SK-N-SH (cell line): ENCODE results near the gene TRIP10. TPM values are rescaled to one million over a fixed set of nuclear protein-coding genes. Genes with fewer than 3 reads are reported as not detected.
"Not testable (repeated sequence)": the region's sequence is repeated elsewhere in the genome, so short reads cannot be mapped to it uniquely, and the experiment has no call there.

ENCODE experiments used
- CTCF ChIA-PET: fragments of 300-600, 350-600 bp; formaldehyde crosslinking; extraction: SDS; loops from one replicate; lab custom pipeline; 2021; lab: Yijun Ruan, JAX
- POLR2A ChIA-PET: fragments of 350-600 bp; sonication (Branson Sonifier 250); formaldehyde crosslinking; extraction: SDS; loops from one replicate; lab custom pipeline; 2020; ENCODE audit warnings: antibody characterized with exemption, inconsistent platforms; lab: Yijun Ruan, JAX
- DNase-seq: peaks from one replicate; pipeline ENCODE4 v3.0.0; 2012
- H2AFZ ChIP-seq: fragments of 200-600 bp; sonication (generic); 2 replicates; pipeline ENCODE4 v1.8.1; 2016; ENCODE audit warnings: antibody characterized with exemption, mild to moderate bottlenecking, low read depth
- H3F3A ChIP-seq: fragments of 200-600 bp; sonication (generic); replicated peaks from 2 replicates; pipeline ENCODE3; 2016; ENCODE audit warnings: antibody characterized with exemption, mild to moderate bottlenecking; ENCODE audit not compliant: insufficient read depth
- H3K27ac ChIP-seq, 2 experiments: fragments of 200-500 bp in 1 of 2; fragments of 200-600 bp in 1 of 2; sonication (Bioruptor generic) in 1 of 2; sonication (generic), shearing (Covaris generic) in 1 of 2; 2 replicates each; pipeline versions ENCODE4 v1.5.1 to v1.6.1; 2014 to 2016; ENCODE audit warnings: low read depth in 2 of 2, inconsistent platforms in 1 of 2, low read length in 1 of 2, mild to moderate bottlenecking in 1 of 2, mixed read lengths in 1 of 2
- H3K27me3 ChIP-seq: fragments of 200-600 bp; sonication (generic), shearing (Covaris generic); 2 replicates; pipeline ENCODE4 v1.6.1; 2016; ENCODE audit warnings: mixed run types; ENCODE audit not compliant: insufficient read depth
- H3K36me3 ChIP-seq, 2 experiments: fragments of 200-500 bp in 1 of 2; fragments of 200-600 bp in 1 of 2; sonication (Bioruptor generic) in 1 of 2; sonication (generic) in 1 of 2; replicated peaks in 1 of 2; 2 replicates each; pipeline versions ENCODE3 to v1.5.1; 2014 to 2016; ENCODE audit warnings: low read length in 1 of 2, mild to moderate bottlenecking in 1 of 2; ENCODE audit not compliant: insufficient read depth in 2 of 2, control insufficient read depth in 1 of 2
- H3K4me1 ChIP-seq, 2 experiments: fragments of 200-500 bp in 1 of 2; fragments of 200-600 bp in 1 of 2; sonication (Bioruptor generic) in 1 of 2; sonication (generic), shearing (Covaris generic) in 1 of 2; 2 replicates each; pipeline versions ENCODE4 v1.5.1 to v1.6.1; 2014 to 2016; ENCODE audit warnings: low read depth in 1 of 2, low read length in 1 of 2, mixed run types in 1 of 2; ENCODE audit not compliant: insufficient read depth in 2 of 2, control insufficient read depth in 1 of 2
- H3K4me2 ChIP-seq: fragments of 200-600 bp; sonication (generic), shearing (Covaris generic); 2 replicates; pipeline ENCODE4 v1.6.1; 2017; ENCODE audit warnings: mixed run types
- H3K4me3 ChIP-seq, 2 experiments: fragments of 200-500 bp in 1 of 2; fragments of 200-600 bp in 1 of 2; sonication (Bioruptor generic) in 1 of 2; sonication (generic), shearing (Covaris generic) in 1 of 2; 2 replicates each; pipeline versions ENCODE4 v1.5.1 to v1.8.1; 2014 to 2016; ENCODE audit warnings: low read depth in 2 of 2, inconsistent platforms in 1 of 2, low read length in 1 of 2, mild to moderate bottlenecking in 1 of 2, mixed read lengths in 1 of 2, moderate library complexity in 1 of 2
- H3K79me2 ChIP-seq: fragments of 200-600 bp; sonication (generic); 2 replicates; pipeline ENCODE4 v1.8.1; 2017; ENCODE audit warnings: mild to moderate bottlenecking; ENCODE audit not compliant: insufficient read depth
- H3K9ac ChIP-seq: fragments of 200-600 bp; sonication (generic); 2 replicates; pipeline ENCODE4 v1.6.1; 2017; ENCODE audit warnings: mixed run types
- H3K9me2 ChIP-seq: fragments of 200-600 bp; sonication (generic); 2 replicates; pipeline ENCODE4 v1.6.1; 2017; ENCODE audit warnings: mixed run types
- H3K9me3 ChIP-seq: fragments of 200-600 bp; sonication (generic); 2 replicates; pipeline ENCODE4 v1.6.1; 2017; ENCODE audit warnings: mixed run types, mild to moderate bottlenecking, moderate library complexity
- H4K20me1 ChIP-seq: fragments of 200-600 bp; sonication (generic); 2 replicates; pipeline ENCODE4 v1.6.1; 2017; ENCODE audit warnings: mild to moderate bottlenecking, mixed run types; ENCODE audit not compliant: insufficient read depth
- CHD2 ChIP-seq: fragments of 150-350 bp; IDR thresholded peaks from 2 replicates; pipeline ENCODE4 v1.6.1; 2018; ENCODE audit warnings: low read length; ENCODE audit not compliant: partially characterized antibody
- EP300 ChIP-seq, 2 experiments: IDR thresholded peaks; 2 replicates each; pipeline versions ENCODE4 v1.4.0 to v1.6.1; 2012; ENCODE audit warnings: borderline replicate concordance in 1 of 2, low read depth in 1 of 2, low read length in 1 of 2
- EZH2phosphoT487 ChIP-seq: fragments of 200-600 bp; sonication (generic); IDR thresholded peaks from 2 replicates; pipeline ENCODE4 v1.6.1; 2017; ENCODE audit warnings: low read depth, mixed run types, mild to moderate bottlenecking, antibody characterized with exemption, moderate library complexity, borderline replicate concordance
- FOSL2 ChIP-seq: IDR thresholded peaks from 2 replicates; pipeline ENCODE4 v1.4.0; 2012; ENCODE audit warnings: low read depth, mild to moderate bottlenecking, moderate library complexity, borderline replicate concordance
- FOXJ3 ChIP-seq: sonication (generic); formaldehyde crosslinking; IDR thresholded peaks from 2 replicates; pipeline ENCODE4 v1.5.1; 2020; ENCODE audit warnings: mild to moderate bottlenecking, missing genetic modification reagents
- FOXM1 ChIP-seq: IDR thresholded peaks from 2 replicates; pipeline ENCODE4 v1.4.0; 2012; ENCODE audit warnings: low read depth, mild to moderate bottlenecking
- MEF2A ChIP-seq: IDR thresholded peaks from 2 replicates; pipeline ENCODE4 v1.4.0; 2012; ENCODE audit warnings: low read depth, borderline replicate concordance
- MXI1 ChIP-seq: IDR thresholded peaks from 2 replicates; pipeline ENCODE4 v1.6.1; 2012; ENCODE audit warnings: mild to moderate bottlenecking, low read depth, low read length, improper control_type of control experiment
- NFIC ChIP-seq: IDR thresholded peaks from 2 replicates; pipeline ENCODE4 v1.4.0; 2012; ENCODE audit warnings: borderline replicate concordance
- RAD21 ChIP-seq: IDR thresholded peaks from 2 replicates; pipeline ENCODE4 v1.6.1; 2012; ENCODE audit warnings: mild to moderate bottlenecking, low read length
- RFX5 ChIP-seq: IDR thresholded peaks from 2 replicates; pipeline ENCODE4 v1.6.1; 2012; ENCODE audit warnings: mild to moderate bottlenecking, improper control_type of control experiment, low read length
- RXRA ChIP-seq: IDR thresholded peaks from 2 replicates; pipeline ENCODE4 v1.4.0; 2012; ENCODE audit warnings: low read depth, mild to moderate bottlenecking, borderline replicate concordance
- SIN3A ChIP-seq: IDR thresholded peaks from 2 replicates; pipeline ENCODE4 v1.6.1; 2012; ENCODE audit warnings: low read depth, mild to moderate bottlenecking, low read length, moderate library complexity, borderline replicate concordance
- SMC3 ChIP-seq: IDR thresholded peaks from 2 replicates; pipeline ENCODE4 v1.6.1; 2012; ENCODE audit warnings: low read depth, low read length, improper control_type of control experiment
- TCF12 ChIP-seq: IDR thresholded peaks from 2 replicates; pipeline ENCODE4 v1.4.0; 2012
- TEAD4 ChIP-seq: IDR thresholded peaks from 2 replicates; pipeline ENCODE4 v1.4.0; 2012; ENCODE audit warnings: mild to moderate bottlenecking, borderline replicate concordance; ENCODE audit not compliant: insufficient read depth
- YY1 ChIP-seq: IDR thresholded peaks from 2 replicates; pipeline ENCODE4 v1.4.0; 2012; ENCODE audit warnings: low read depth, mild to moderate bottlenecking
- WGBS: methylation state at CpG from one replicate; pipeline ENCODE4 v1.1.6; 2017; ENCODE audit warnings: low lambda C conversion rate; 5-methylcytosine and 5-hydroxymethylcytosine counted together
- polyA plus RNA-seq, 3 experiments: library from polyadenylated mRNA; depleted of rRNA; stranded (reverse); fragments of >200 nt; gene quantifications; 2 replicates each; pipeline ENCODE4 v1.2.3, GENCODE V29; 2012
- TF ChIP-seq, protein P1 (sequence below): IDR thresholded peaks from 2 replicates; pipeline ENCODE4 v1.4.0; 2012; ENCODE audit warnings: low read depth, borderline replicate concordance
- TF ChIP-seq, protein P2 (sequence below): IDR thresholded peaks from 2 replicates; pipeline ENCODE4 v1.6.1; 2012; ENCODE audit warnings: mild to moderate bottlenecking, low read depth, low read length, moderate library complexity

Gene TRIP10
- polyA plus RNA-seq, 1 of the 3 experiments (the other 2 are of a cell fraction), result 42.9 TPM

DNA sequence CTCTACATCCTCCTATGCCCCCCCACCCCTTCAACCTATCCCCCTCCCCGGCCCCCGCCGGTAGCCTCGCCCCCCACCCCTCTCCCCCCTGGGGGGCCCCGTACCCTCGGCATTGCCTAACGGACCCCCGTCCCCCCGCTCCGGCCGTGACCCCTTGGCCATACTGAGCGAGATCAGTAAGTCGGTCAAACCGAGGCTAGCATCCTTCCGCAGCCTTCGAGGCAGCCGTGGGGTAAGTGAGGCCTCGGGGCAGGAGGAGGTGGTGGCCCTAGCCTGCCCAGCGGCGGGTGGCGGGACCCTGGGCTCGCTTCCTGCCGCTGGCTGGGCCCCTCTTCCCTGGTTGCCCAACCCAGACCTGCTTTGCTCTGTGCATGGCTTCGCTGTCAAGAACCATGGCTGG, 6.5 kb downstream of the TRIP10 start:
- POLR2A ChIA-PET, result no interaction called here
- Histone ChIP-seq H3K4me2 (no peak overlapping the region), H3K4me3 (no peak overlapping the region), H3K79me2 (peaks cover 27% of the 10 kb centered on the region), H4K20me1 (no peaks in the 10 kb centered on the region), H2AFZ (no peak overlapping the region), H3K4me1 (peaks cover 0 to 17% of the 10 kb centered on the region in 2 experiments; a peak in 3 of 4 replicates), H3K9me2 (no peaks in the 10 kb centered on the region), H3K36me3 (peaks cover 28 to 51% of the 10 kb centered on the region in 2 experiments), H3K9ac (no peak overlapping the region), H3K27ac (no peak overlapping the region), H3F3A (peaks cover 17% of the 10 kb centered on the region), H3K9me3 (no peaks in the 10 kb centered on the region), H3K27me3 (no peaks in the 10 kb centered on the region)
- TF ChIP-seq RXRA, result no peak
- no peak for TF ChIP-seq FOXJ3 (CRISPR knock-in tag)
- no peak for TF ChIP-seq MEF2A
- no peak for TF ChIP-seq RAD21
- no peak for TF ChIP-seq MXI1
- no peak for TF ChIP-seq NFIC
- TF ChIP-seq CHD2, result no peak
- TF ChIP-seq SMC3, result no peak
- no peak for TF ChIP-seq FOSL2
- no peak for TF ChIP-seq EZH2phosphoT487
- no peak for TF ChIP-seq TEAD4
- no peak for TF ChIP-seq SIN3A
- no peak for TF ChIP-seq FOXM1
- TF ChIP-seq, protein P1, sequence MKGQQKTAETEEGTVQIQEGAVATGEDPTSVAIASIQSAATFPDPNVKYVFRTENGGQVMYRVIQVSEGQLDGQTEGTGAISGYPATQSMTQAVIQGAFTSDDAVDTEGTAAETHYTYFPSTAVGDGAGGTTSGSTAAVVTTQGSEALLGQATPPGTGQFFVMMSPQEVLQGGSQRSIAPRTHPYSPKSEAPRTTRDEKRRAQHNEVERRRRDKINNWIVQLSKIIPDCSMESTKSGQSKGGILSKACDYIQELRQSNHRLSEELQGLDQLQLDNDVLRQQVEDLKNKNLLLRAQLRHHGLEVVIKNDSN, result no peak
- TF ChIP-seq YY1, result no peak
- TF ChIP-seq RFX5, result no peak
- TF ChIP-seq, protein P2, sequence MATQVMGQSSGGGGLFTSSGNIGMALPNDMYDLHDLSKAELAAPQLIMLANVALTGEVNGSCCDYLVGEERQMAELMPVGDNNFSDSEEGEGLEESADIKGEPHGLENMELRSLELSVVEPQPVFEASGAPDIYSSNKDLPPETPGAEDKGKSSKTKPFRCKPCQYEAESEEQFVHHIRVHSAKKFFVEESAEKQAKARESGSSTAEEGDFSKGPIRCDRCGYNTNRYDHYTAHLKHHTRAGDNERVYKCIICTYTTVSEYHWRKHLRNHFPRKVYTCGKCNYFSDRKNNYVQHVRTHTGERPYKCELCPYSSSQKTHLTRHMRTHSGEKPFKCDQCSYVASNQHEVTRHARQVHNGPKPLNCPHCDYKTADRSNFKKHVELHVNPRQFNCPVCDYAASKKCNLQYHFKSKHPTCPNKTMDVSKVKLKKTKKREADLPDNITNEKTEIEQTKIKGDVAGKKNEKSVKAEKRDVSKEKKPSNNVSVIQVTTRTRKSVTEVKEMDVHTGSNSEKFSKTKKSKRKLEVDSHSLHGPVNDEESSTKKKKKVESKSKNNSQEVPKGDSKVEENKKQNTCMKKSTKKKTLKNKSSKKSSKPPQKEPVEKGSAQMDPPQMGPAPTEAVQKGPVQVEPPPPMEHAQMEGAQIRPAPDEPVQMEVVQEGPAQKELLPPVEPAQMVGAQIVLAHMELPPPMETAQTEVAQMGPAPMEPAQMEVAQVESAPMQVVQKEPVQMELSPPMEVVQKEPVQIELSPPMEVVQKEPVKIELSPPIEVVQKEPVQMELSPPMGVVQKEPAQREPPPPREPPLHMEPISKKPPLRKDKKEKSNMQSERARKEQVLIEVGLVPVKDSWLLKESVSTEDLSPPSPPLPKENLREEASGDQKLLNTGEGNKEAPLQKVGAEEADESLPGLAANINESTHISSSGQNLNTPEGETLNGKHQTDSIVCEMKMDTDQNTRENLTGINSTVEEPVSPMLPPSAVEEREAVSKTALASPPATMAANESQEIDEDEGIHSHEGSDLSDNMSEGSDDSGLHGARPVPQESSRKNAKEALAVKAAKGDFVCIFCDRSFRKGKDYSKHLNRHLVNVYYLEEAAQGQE, result no peak
- no peak for TF ChIP-seq EP300 (IDR thresholded peaks at IDR 0.05; ENCODE audit: borderline replicate concordance in 1 of 2, low read depth in 1 of 2, low read length in 1 of 2)
- TF ChIP-seq TCF12, result no peak
- no peak for DNase-seq
- WGBS, result 95% methylated on average over 18 of the region's 24 CpGs
- CTCF ChIA-PET, result no interaction called here

DNA sequence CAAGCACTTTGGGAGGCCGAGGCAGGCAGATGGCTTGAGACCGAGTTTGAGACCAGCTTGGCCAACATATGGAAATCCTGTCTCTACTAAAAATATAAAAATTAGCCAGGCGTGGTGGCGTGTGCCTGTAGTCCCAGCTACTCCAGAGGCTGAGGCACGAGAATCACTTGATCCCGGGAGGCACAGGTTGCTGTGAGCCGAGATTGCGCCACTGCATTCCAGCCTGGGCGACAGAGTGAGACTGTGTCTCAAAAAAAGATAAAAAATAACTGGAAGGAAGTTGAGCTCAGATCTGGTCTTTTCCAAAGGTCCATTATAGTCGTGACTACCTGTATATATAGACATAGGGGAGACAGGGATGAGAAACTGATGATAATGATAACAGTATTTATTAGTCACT, 9.1 kb downstream of the TRIP10 start:
- H3K27ac ChIP-seq, H2AFZ ChIP-seq, H4K20me1 ChIP-seq, H3K4me3 ChIP-seq, H3K27me3 ChIP-seq, CTCF ChIA-PET, H3K9ac ChIP-seq, H3K79me2 ChIP-seq, DNase-seq, H3K4me2 ChIP-seq, POLR2A ChIA-PET, H3K9me2 ChIP-seq, H3K9me3 ChIP-seq: not testable (repeated sequence)
- Histone ChIP-seq H3F3A (peaks cover 11% of the 10 kb centered on the region), H3K4me1 (peaks cover 0 to 17% of the 10 kb centered on the region in 2 experiments; a peak in 3 of 4 replicates), H3K36me3 (peaks cover 24 to 47% of the 10 kb centered on the region in 2 experiments)
- 89% methylated on average over 10 of the region's 10 CpGs for WGBS
